Subcutaneous adipose tissue (tissue), 4 donors: Measurements from ENCODE around the gene PROP1. TPM values are rescaled to one million over a fixed set of nuclear protein-coding genes. Genes with fewer than 3 reads are reported as not detected.

Experiments
- CTCF ChIP-seq: fragments of 450-650 bp; IDR thresholded peaks from one replicate; pipeline ENCODE4 v1.5.1; 2016; ENCODE audit warnings: low read depth, mild to moderate bottlenecking, control low read depth, antibody characterized with exemption, moderate library complexity
- total RNA-seq, 4 donors: library from RNA; depleted of rRNA; stranded (reverse); fragments of >200 nt; gene quantifications; one replicate each; pipeline ENCODE4 v1.1.0, GENCODE V29; 2016

Gene PROP1
- total RNA-seq, 4 donors from 2014 or later, result not detected

- TF ChIP-seq CTCF, result no peak
These were observed 6.9 kb downstream of the PROP1 start for GRCh38 chr5:177988989-177989625.

GRCh38 chr5:177987326-177987725 is 8.7 kb downstream of the PROP1 start:
- no peak for TF ChIP-seq CTCF

DNA sequence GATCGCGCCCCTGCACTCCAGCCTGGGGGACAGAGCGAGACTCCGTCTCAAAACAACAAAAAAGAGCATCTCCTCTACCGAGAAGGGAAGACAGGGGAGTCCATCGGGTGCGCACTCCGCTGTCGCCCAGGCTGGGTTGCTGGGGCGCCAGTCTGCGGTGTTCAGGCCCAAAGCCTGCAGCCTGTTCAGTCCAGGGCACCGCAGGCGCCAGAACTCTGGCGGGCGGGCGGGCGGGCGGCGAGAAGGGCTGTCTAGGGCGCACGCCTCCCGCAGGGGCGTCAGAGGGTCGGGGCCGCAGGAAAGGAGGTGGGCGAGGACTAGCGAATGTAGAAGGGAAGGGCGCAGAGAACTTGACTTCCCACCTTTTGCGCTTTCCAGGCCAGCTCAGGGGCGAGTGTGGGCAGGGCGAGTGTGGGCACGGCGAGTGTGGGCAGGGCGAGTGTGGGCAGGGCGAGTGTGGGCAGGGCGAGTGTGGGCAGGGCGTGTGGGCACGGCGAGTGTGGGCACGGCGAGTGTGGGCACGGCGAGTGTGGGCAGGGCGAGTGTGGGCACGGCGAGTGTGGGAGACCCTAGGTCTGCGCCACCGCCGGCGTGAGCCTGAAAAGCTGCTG is 10.5 kb downstream of the PROP1 start:
- no peak for TF ChIP-seq CTCF

- no peak for TF ChIP-seq CTCF
These were observed 11.3 kb downstream of the PROP1 start for GRCh38 chr5:177984584-177985206.

DNA sequence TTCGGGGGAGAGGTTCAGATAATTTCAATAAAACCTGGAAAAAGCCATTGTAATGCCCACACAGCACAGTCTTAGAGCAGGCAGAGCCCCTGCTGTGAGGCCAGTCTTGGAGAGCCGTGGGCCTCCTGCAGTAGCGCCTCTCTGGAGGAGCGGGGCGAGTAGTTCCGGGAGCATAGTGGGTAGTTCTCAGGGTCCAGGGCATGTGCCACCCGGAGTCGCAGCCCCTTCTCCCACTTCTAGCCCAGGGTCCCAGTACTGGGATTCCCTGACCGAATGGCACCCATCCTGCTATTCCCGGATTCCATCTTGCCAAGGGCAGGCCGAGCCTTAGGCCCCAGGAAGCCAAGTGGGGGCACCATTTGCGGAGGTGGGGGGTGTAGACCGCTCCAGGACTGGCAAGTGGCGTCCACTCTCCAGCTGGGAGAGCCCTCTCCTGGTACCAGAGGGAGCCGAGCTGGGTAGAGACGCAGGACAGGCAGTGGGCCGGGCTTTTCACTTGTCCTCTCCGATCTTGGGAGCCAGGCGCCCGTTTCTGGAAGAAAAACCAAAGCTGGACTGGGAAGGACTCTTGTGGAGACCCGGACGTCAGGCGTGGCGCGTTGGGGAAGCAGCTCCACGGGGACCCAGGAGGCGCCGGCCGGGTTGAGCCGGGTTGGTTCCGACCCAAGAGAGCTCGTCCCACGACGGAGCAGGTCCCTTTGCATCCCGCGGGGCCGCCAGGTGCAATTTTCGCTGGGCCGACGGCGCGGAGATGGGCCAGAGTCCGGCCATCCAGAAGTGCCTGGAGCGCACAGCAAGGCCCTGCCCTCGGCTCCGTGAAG is 12.1 kb downstream of the PROP1 start:
- no peak for TF ChIP-seq CTCF

GRCh38 chr5:177982956-177983355 is 13.1 kb downstream of the PROP1 start:
- no peak for TF ChIP-seq CTCF
